CD14-positive monocyte (primary cell): ENCODE measurements around the gene SPDYE18. TPM values are rescaled to one million over a fixed set of nuclear protein-coding genes. Genes with fewer than 3 reads are reported as not detected.
"Not testable (repeated sequence)": the region's sequence is repeated elsewhere in the genome, so short reads cannot be mapped to it uniquely, and the experiment has no call there.

Experiments used
- DNase-seq, 3 donors: peaks; one replicate each; pipeline ENCODE4 v3.0.0-alpha.2; 2011 to 2022
- H2AFZ ChIP-seq: 2 replicates; pipeline ENCODE4 v1.6.0; 2012; ENCODE audit warnings: mild to moderate bottlenecking, low read depth, low read length, inconsistent platforms; ENCODE audit not compliant: insufficient read depth, poor library complexity, severe bottlenecking
- H3K27ac ChIP-seq, 2 donors: 1 replicate in 1 of 2; 2 replicates in 1 of 2; pipeline ENCODE4 v1.5.1; 2012 to 2013; ENCODE audit warnings: low read length in 2 of 2, control low read depth in 1 of 2, inconsistent platforms in 1 of 2, low read depth in 1 of 2, mild to moderate bottlenecking in 1 of 2
- H3K27me3 ChIP-seq, 2 donors: one replicate each; pipeline versions ENCODE4 v1.6.0 to v1.6.1; 2011 to 2013; ENCODE audit warnings: low read length in 2 of 2; ENCODE audit not compliant: control insufficient read depth in 2 of 2, insufficient read depth in 2 of 2
- H3K36me3 ChIP-seq, 2 donors: replicated peaks in 1 of 2; 1 replicate in 1 of 2; 2 replicates in 1 of 2; pipeline versions ENCODE4 v1.5.1 to v1.6.1; 2012 to 2013; ENCODE audit warnings: low read length in 2 of 2, control low read depth in 1 of 2, inconsistent platforms in 1 of 2, mild to moderate bottlenecking in 1 of 2; ENCODE audit not compliant: insufficient read depth in 2 of 2, control insufficient read depth in 1 of 2
- H3K4me1 ChIP-seq, 2 donors: 1 replicate in 1 of 2; 2 replicates in 1 of 2; pipeline versions ENCODE4 v1.5.1 to v1.6.1; 2012 to 2013; ENCODE audit warnings: low read length in 2 of 2, control low read depth in 1 of 2, inconsistent platforms in 1 of 2, mild to moderate bottlenecking in 1 of 2, moderate library complexity in 1 of 2; ENCODE audit not compliant: insufficient read depth in 2 of 2, control insufficient read depth in 1 of 2
- H3K4me2 ChIP-seq: replicated peaks from 2 replicates; pipeline ENCODE3; 2012; ENCODE audit warnings: low read length, moderate library complexity, mild to moderate bottlenecking; ENCODE audit not compliant: poor library complexity, severe bottlenecking; ENCODE audit errors: extremely low read depth
- H3K4me3 ChIP-seq, 3 experiments: fragments of 200-600 bp in 1 of 3; sonication (generic) in 1 of 3; replicated peaks in 1 of 3; 1 replicate in 2 of 3; 2 replicates in 1 of 3; pipeline ENCODE4 v1.5.1; 2011 to 2013; ENCODE audit warnings: low read length in 3 of 3, mild to moderate bottlenecking in 3 of 3, control low read depth in 2 of 3, low read depth in 2 of 3, inconsistent platforms in 1 of 3, moderate library complexity in 1 of 3
- H3K79me2 ChIP-seq: 2 replicates; pipeline ENCODE4 v1.6.0; 2012; ENCODE audit warnings: mild to moderate bottlenecking, control low read depth, inconsistent platforms, low read length, moderate library complexity; ENCODE audit not compliant: insufficient read depth
- H3K9ac ChIP-seq: 2 replicates; pipeline ENCODE4 v1.6.0; 2017; ENCODE audit warnings: low read length, mild to moderate bottlenecking; ENCODE audit not compliant: insufficient read depth, poor library complexity, severe bottlenecking
- H3K9me3 ChIP-seq, 2 donors: replicated peaks in 1 of 2; 1 replicate in 1 of 2; 2 replicates in 1 of 2; pipeline versions ENCODE4 v1.5.1 to v1.6.1; 2012 to 2013; ENCODE audit warnings: low read length in 2 of 2, control low read depth in 1 of 2; ENCODE audit not compliant: control insufficient read depth in 1 of 2, insufficient read depth in 1 of 2
- H4K20me1 ChIP-seq: 2 replicates; pipeline ENCODE4 v1.6.0; 2012; ENCODE audit warnings: mild to moderate bottlenecking, low read length, control low read depth, moderate library complexity; ENCODE audit not compliant: insufficient read depth
- H3K27ac Mint-ChIP-seq, 7 donors: one replicate each; pipeline ENCODE4 v1.8.0; 2020; ENCODE audit warnings: mild to moderate bottlenecking in 7 of 7, mixed read lengths in 7 of 7, moderate library complexity in 6 of 7, inconsistent platforms in 2 of 7
- H3K27me3 Mint-ChIP-seq, 3 donors: one replicate each; pipeline ENCODE4 v1.8.0; 2021 to 2022; ENCODE audit warnings: low read depth in 3 of 3, mild to moderate bottlenecking in 3 of 3, mixed read lengths in 3 of 3, moderate library complexity in 3 of 3, inconsistent platforms in 1 of 3
- H3K36me3 Mint-ChIP-seq, 2 donors: one replicate each; pipeline ENCODE4 v1.8.0; 2020; ENCODE audit warnings: mixed read lengths in 2 of 2, inconsistent platforms in 1 of 2, mild to moderate bottlenecking in 1 of 2
- H3K4me1 Mint-ChIP-seq: one replicate; pipeline ENCODE4 v1.8.0; 2020; ENCODE audit warnings: mild to moderate bottlenecking, mixed read lengths
- H3K4me3 Mint-ChIP-seq, 2 donors: one replicate each; pipeline ENCODE4 v1.8.0; 2020; ENCODE audit warnings: mild to moderate bottlenecking in 2 of 2, mixed read lengths in 2 of 2, moderate library complexity in 1 of 2
- H3K9me3 Mint-ChIP-seq, 7 donors: one replicate each; pipeline ENCODE4 v1.8.0; 2020 to 2022; ENCODE audit warnings: mixed read lengths in 7 of 7, mild to moderate bottlenecking in 6 of 7, moderate library complexity in 6 of 7, inconsistent platforms in 2 of 7
- WGBS: methylation state at CpG from one replicate; pipeline ENCODE4 v1.1.5; 2013; ENCODE audit warnings: missing lambda C conversion rate; ENCODE audit not compliant: insufficient coverage; 5-methylcytosine and 5-hydroxymethylcytosine counted together
- intact Hi-C, 2 donors: fragments of 100-400 bp; cut with micrococcal nuclease; formaldehyde crosslinking; loops; one replicate each; pipeline versions ENCODE4 v1.15.0 to v1.15.1; 2023
- polyA plus RNA-seq, 3 donors: library from polyadenylated mRNA; depleted of rRNA in 1 of 3; unstranded in 2 of 3; stranded (reverse) in 1 of 3; fragments of 300-500 nt in 2 of 3; fragments of >200 nt in 1 of 3; fragmentation: Illumina TruSeq in 2 of 3; gene quantifications; 1 replicate in 2 of 3; 2 replicates in 1 of 3; pipeline ENCODE4 v1.2.3, GENCODE V29; 2012 to 2021

SPDYE18 gene
- polyA plus RNA-seq, 3 donors, result 1.5 TPM; not detected in 2

- peaks cover 9 to 14% of the 10 kb centered on the region in 2 donors for H3K36me3 Mint-ChIP-seq
- intact Hi-C loops, H4K20me1 ChIP-seq, H3K9ac ChIP-seq, H3K27ac Mint-ChIP-seq, H3K27ac ChIP-seq, H3K4me1 ChIP-seq, H3K4me3 ChIP-seq, H3K9me3 Mint-ChIP-seq, H3K4me1 Mint-ChIP-seq, H3K27me3 Mint-ChIP-seq, H3K27me3 ChIP-seq, H3K79me2 ChIP-seq, H3K4me3 Mint-ChIP-seq, H3K4me2 ChIP-seq, H2AFZ ChIP-seq, H3K36me3 ChIP-seq, DNase-seq, H3K9me3 ChIP-seq: not testable (repeated sequence)
- no CpG with 5 or more reads among the region's 4 CpGs for WGBS
Measured at GRCh38 chr7:77063732-77064131, 1.4 kb upstream of the SPDYE18 start.

GRCh38 chr7:77032261-77032660 is 30.1 kb downstream of the SPDYE18 start, which contains the start of gene SPDYE17:
Gene SPDYE17, minus strand, starts transcription at chr7:77032361. Its CDS starts 1,791 bp downstream, at chr7:77030570.
- H3K4me3 Mint-ChIP-seq, H3K36me3 ChIP-seq, H3K9me3 ChIP-seq, H3K4me2 ChIP-seq, H3K27me3 ChIP-seq, H3K4me1 Mint-ChIP-seq, H4K20me1 ChIP-seq, H3K4me3 ChIP-seq, H3K27ac Mint-ChIP-seq, intact Hi-C loops, DNase-seq, H3K27me3 Mint-ChIP-seq, H3K27ac ChIP-seq, H3K4me1 ChIP-seq, H3K9me3 Mint-ChIP-seq, H2AFZ ChIP-seq, H3K9ac ChIP-seq, H3K36me3 Mint-ChIP-seq, H3K79me2 ChIP-seq: not testable (repeated sequence)
- WGBS, result no CpG with 5 or more reads among the region's 8 CpGs

GRCh38 chr7:77026349-77026748 is 36.0 kb downstream of the SPDYE18 start:
- H3K9me3 Mint-ChIP-seq, H3K36me3 Mint-ChIP-seq, H3K27me3 ChIP-seq, H3K27me3 Mint-ChIP-seq, H3K4me1 ChIP-seq, H3K4me3 ChIP-seq, H3K27ac ChIP-seq, H3K4me1 Mint-ChIP-seq, H3K9ac ChIP-seq, H3K36me3 ChIP-seq, H3K4me2 ChIP-seq, H3K9me3 ChIP-seq, DNase-seq, H3K79me2 ChIP-seq, H4K20me1 ChIP-seq, intact Hi-C loops, H2AFZ ChIP-seq, H3K27ac Mint-ChIP-seq: not testable (repeated sequence)
- WGBS, result no CpG with 5 or more reads among the region's 10 CpGs
- H3K4me3 Mint-ChIP-seq, result peak overlapping the region in 1 of 2 donors; percentile 35

GRCh38 chr7:77010074-77010680 is 52.2 kb downstream of the SPDYE18 start:
- H2AFZ ChIP-seq, intact Hi-C loops, H3K9me3 ChIP-seq, H3K4me1 ChIP-seq, H3K27ac Mint-ChIP-seq, H3K4me1 Mint-ChIP-seq, H3K27ac ChIP-seq, H3K36me3 ChIP-seq, H3K27me3 Mint-ChIP-seq, DNase-seq, H3K79me2 ChIP-seq, H3K27me3 ChIP-seq, H3K9ac ChIP-seq, H3K4me2 ChIP-seq, H3K4me3 ChIP-seq, H4K20me1 ChIP-seq, H3K9me3 Mint-ChIP-seq, H3K4me3 Mint-ChIP-seq, H3K36me3 Mint-ChIP-seq: not testable (repeated sequence)
- WGBS, result no CpG with 5 or more reads among the region's 16 CpGs
